ENCODE data around the gene FMNL2. TPM values are rescaled to one million over a fixed set of nuclear protein-coding genes. Genes with fewer than 3 reads are reported as not detected.

Gene FMNL2
- polyA plus RNA-seq, 1 donor from 2014 or later: 86.5 TPM

DNA sequence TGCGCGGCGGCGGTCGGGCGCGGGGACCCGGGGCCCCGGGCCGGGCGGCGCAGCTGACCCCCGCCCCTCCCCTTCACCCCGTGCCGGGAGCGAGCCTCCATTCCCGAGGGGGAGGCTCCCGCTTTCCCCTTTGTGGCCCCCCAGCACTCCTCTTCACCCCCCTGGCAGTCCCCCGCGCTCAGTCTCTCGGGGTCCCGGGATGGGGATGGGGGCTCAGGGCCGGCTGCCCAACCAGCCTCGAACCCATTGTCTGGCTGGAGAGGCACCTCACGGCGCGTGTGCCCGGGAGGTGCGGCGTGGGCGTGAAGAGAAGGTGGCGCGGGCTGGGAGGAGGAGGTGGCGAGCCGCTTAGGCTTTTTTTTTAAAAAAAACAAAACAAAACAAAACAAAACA is 748 bp downstream of the FMNL2 start:
- Histone ChIP-seq H3K4me3 (ENCODE audit: low read length) (peak overlapping the region; percentile 89), H2AFZ (ENCODE audit: low read depth, low read length) (peak overlapping the region; percentile 52), H4K20me1 (ENCODE audit: insufficient read depth) (no peaks in the 10 kb centered on the region)

DNA sequence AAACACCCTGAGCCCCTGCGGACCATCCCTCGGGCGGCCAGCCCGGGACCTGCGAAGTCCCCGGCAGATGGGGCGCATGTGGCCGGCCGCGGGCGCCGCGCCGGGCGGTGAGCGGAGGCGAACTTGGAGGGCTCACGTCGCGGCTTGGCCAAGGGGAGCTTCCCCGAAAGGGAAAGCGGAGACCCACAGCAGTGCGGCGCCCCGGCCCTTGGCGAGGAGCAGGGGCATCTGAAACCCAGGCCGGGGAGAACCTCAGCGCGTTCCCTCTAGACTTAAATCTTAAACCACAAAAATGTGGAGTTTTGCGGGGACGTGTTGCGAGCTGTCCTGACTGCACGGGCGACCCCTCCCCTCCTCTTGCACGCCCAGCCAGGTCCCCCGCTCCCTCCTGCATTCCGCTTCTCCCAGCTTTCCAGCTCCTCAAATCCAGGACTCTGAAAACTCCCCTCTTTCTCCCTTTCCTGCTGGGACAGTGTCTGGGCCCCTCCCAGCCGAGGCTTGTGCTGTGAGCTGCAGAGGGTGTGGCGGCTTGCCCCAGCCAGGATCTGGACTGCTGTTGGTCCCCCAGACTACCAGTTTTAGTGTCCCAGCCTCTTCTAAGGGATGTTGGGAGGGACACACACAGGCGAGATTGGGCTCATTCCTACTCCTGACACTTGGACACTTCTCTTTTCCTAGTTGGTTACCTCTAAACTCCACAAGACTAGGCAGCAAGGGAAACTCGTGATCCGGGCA is 1.3 kb downstream of the FMNL2 start:
- Histone ChIP-seq H3K27me3 (ENCODE audit: insufficient read depth, low read depth, low read length) (no peaks in the 10 kb centered on the region), H4K20me1 (ENCODE audit: insufficient read depth) (no peaks in the 10 kb centered on the region), H3F3A (ENCODE audit: insufficient read depth, low read length, poor library complexity, severe bottlenecking) (no peaks in the 10 kb centered on the region), H3K27ac (ENCODE audit: low read length) (no peak overlapping the region), H3K4me2 (ENCODE audit: low read length) (peak overlapping the region; percentile 92), H3K79me2 (replicated peaks; ENCODE audit: insufficient read depth, low read length) (peaks cover 57% of the 10 kb centered on the region), H3K9me2 (ENCODE audit: insufficient read depth, low read length) (no peaks in the 10 kb centered on the region), H2AFZ (ENCODE audit: low read depth, low read length) (peak overlapping the region; percentile 52), H3K36me3 (ENCODE audit: insufficient read depth, low read length) (no peaks in the 10 kb centered on the region), H3K4me3 (ENCODE audit: low read length) (peak overlapping the region; percentile 89), H3K9ac (ENCODE audit: low read length) (peak overlapping the region; percentile 79), H3K9me3 (ENCODE audit: low read length) (no peaks in the 10 kb centered on the region)
- TF ChIP-seq TAF1 (IDR thresholded peaks at IDR 0.05; ENCODE audit: low read depth) (no peak), MXI1 (conservative IDR thresholded peaks at IDR 0.05; ENCODE audit: poor library complexity, severe bottlenecking) (no peak), SMC3 (conservative IDR thresholded peaks at IDR 0.05; ENCODE audit: poor library complexity) (no peak), EP300 (conservative IDR thresholded peaks at IDR 0.05; ENCODE audit: poor library complexity, severe bottlenecking) (no peak), EZH2 (IDR thresholded peaks at IDR 0.05; ENCODE audit: borderline replicate concordance, insufficient read depth, low read length, poor library complexity, severe bottlenecking) (no peak), POLR2AphosphoS5 (IDR thresholded peaks at IDR 0.05) (no peak), RAD21 (conservative IDR thresholded peaks at IDR 0.05) (no peak), CTCF (IDR thresholded peaks at IDR 0.05; ENCODE audit: poor library complexity, severe bottlenecking) (no peak)
- TF ChIP-seq, protein P1, sequence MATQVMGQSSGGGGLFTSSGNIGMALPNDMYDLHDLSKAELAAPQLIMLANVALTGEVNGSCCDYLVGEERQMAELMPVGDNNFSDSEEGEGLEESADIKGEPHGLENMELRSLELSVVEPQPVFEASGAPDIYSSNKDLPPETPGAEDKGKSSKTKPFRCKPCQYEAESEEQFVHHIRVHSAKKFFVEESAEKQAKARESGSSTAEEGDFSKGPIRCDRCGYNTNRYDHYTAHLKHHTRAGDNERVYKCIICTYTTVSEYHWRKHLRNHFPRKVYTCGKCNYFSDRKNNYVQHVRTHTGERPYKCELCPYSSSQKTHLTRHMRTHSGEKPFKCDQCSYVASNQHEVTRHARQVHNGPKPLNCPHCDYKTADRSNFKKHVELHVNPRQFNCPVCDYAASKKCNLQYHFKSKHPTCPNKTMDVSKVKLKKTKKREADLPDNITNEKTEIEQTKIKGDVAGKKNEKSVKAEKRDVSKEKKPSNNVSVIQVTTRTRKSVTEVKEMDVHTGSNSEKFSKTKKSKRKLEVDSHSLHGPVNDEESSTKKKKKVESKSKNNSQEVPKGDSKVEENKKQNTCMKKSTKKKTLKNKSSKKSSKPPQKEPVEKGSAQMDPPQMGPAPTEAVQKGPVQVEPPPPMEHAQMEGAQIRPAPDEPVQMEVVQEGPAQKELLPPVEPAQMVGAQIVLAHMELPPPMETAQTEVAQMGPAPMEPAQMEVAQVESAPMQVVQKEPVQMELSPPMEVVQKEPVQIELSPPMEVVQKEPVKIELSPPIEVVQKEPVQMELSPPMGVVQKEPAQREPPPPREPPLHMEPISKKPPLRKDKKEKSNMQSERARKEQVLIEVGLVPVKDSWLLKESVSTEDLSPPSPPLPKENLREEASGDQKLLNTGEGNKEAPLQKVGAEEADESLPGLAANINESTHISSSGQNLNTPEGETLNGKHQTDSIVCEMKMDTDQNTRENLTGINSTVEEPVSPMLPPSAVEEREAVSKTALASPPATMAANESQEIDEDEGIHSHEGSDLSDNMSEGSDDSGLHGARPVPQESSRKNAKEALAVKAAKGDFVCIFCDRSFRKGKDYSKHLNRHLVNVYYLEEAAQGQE (IDR thresholded peaks at IDR 0.05; ENCODE audit: borderline replicate concordance): no peak

More for the DNA sequence above, 748 bp downstream of the FMNL2 start:
- Histone ChIP-seq H3K9me3 (ENCODE audit: low read length) (no peaks in the 10 kb centered on the region), H3K27me3 (ENCODE audit: insufficient read depth, low read depth, low read length) (no peaks in the 10 kb centered on the region), H3K27ac (ENCODE audit: low read length) (peak overlapping the region; percentile 72), H3K79me2 (replicated peaks; ENCODE audit: insufficient read depth, low read length) (peaks cover 51% of the 10 kb centered on the region), H3K4me2 (ENCODE audit: low read length) (no peak overlapping the region), H3K36me3 (ENCODE audit: insufficient read depth, low read length) (no peaks in the 10 kb centered on the region), H3K9ac (ENCODE audit: low read length) (peak overlapping the region; percentile 79), H3F3A (ENCODE audit: insufficient read depth, low read length, poor library complexity, severe bottlenecking) (no peaks in the 10 kb centered on the region), H3K9me2 (ENCODE audit: insufficient read depth, low read length) (no peaks in the 10 kb centered on the region)
- TF ChIP-seq, protein P1 (IDR thresholded peaks at IDR 0.05; ENCODE audit: borderline replicate concordance): no peak
- peak; percentile 40 for TF ChIP-seq TAF1 (IDR thresholded peaks at IDR 0.05; ENCODE audit: low read depth)
- peak; percentile 4 for TF ChIP-seq MXI1 (conservative IDR thresholded peaks at IDR 0.05; ENCODE audit: poor library complexity, severe bottlenecking)
